ENCODE measurements around the gene AKAP5. TPM values are rescaled to one million over a fixed set of nuclear protein-coding genes. Genes with fewer than 3 reads are reported as not detected.

AKAP5 gene
- 3.9 TPM in 2 replicates for polyA plus RNA-seq (2013)

GRCh38 chr14:64465191-64465822 lies at the start of gene AKAP5:
AKAP5 (plus strand) TSS chr14:64465499; CDS start chr14:64468395, 2,896 bp downstream.
- H3K79me1 ChIP-seq (ENCODE audit: low read length), result peaks cover 5% of the 10 kb centered on the region
- no peak within 1 kb of the TSS for H2AK5ac ChIP-seq (ENCODE audit: low read length)
- no CpG with 5 or more reads among the region's 74 CpGs for WGBS (ENCODE audit: extremely low coverage, insufficient coverage, insufficient read length)
- H3K4me3 ChIP-seq (ENCODE audit: low read depth, low read length), result peak within 1 kb of the TSS; percentile 83
- H4K91ac ChIP-seq (ENCODE audit: low read depth, low read length), result peak within 1 kb of the TSS; percentile 61
- no peaks in the 10 kb centered on the region for H3K79me2 ChIP-seq (ENCODE audit: control insufficient read depth, insufficient read depth, low read length, poor library complexity)
- H2BK12ac ChIP-seq (ENCODE audit: low read length), result no peak within 1 kb of the TSS
- H3K18ac ChIP-seq (ENCODE audit: low read length), result peak within 1 kb of the TSS; percentile 84
- peak within 1 kb of the TSS; percentile 84 for H4K8ac ChIP-seq (ENCODE audit: low read depth, low read length)
- H3K27ac ChIP-seq (ENCODE audit: low read depth, low read length), result peak within 1 kb of the TSS; percentile 37
- peak within 1 kb of the TSS; percentile 71 for H2BK5ac ChIP-seq (ENCODE audit: low read depth, low read length, poor library complexity)
- H3K4ac ChIP-seq (ENCODE audit: low read depth, low read length), result peak within 1 kb of the TSS; percentile 73
- peak within 1 kb of the TSS; percentile 59 for H4K12ac ChIP-seq (ENCODE audit: low read depth, low read length)
- H3K4me1 ChIP-seq (ENCODE audit: control insufficient read depth in 1 of 2, insufficient read depth in 2 of 2, low read length in 2 of 2), result peaks cover 0 to 3% of the 10 kb centered on the region in 2 experiments
- H3K27me3 ChIP-seq (ENCODE audit: insufficient read depth, low read length), result no peaks in the 10 kb centered on the region
- H2BK120ac ChIP-seq (ENCODE audit: insufficient read depth, low read length, poor library complexity), result no peak within 1 kb of the TSS
- H3K9ac ChIP-seq (ENCODE audit: low read length), result peak within 1 kb of the TSS; percentile 71
- no peak within 1 kb of the TSS for H3K23ac ChIP-seq (ENCODE audit: low read length)
- H3K36me3 ChIP-seq (ENCODE audit: control insufficient read depth in 1 of 2, insufficient read depth in 2 of 2, low read length in 2 of 2), result peaks cover 0 to 2% of the 10 kb centered on the region in 2 experiments
- H3K9me3 ChIP-seq (ENCODE audit: insufficient read depth, low read depth, low read length), result no peaks in the 10 kb centered on the region
- DNase-seq, result peak; percentile 11 to 59
- peak within 1 kb of the TSS; percentile 86 for H3K14ac ChIP-seq (ENCODE audit: low read length)
- peak within 1 kb of the TSS; percentile 97 for H3K4me2 ChIP-seq (ENCODE audit: low read length)
- peak within 1 kb of the TSS; percentile 92 for H2AFZ ChIP-seq (ENCODE audit: insufficient read depth, low read length, poor library complexity)

- WGBS (ENCODE audit: extremely low coverage, insufficient coverage, insufficient read length), result no CpG with 5 or more reads among the region's 3 CpGs
- H2AFZ ChIP-seq (ENCODE audit: insufficient read depth, low read length, poor library complexity), result no peak overlapping the region
- no peak for DNase-seq
These were observed 48.9 kb upstream of the AKAP5 start for GRCh38 chr14:64416348-64416932.

GRCh38 chr14:64417055-64417770 lies 48.1 kb upstream of the AKAP5 start:
- Histone ChIP-seq H3K79me2 (ENCODE audit: control insufficient read depth, insufficient read depth, low read length, poor library complexity) (no peaks in the 10 kb centered on the region), H4K91ac (ENCODE audit: low read depth, low read length) (no peak overlapping the region), H3K23ac (ENCODE audit: low read length) (no peak overlapping the region), H3K27me3 (ENCODE audit: insufficient read depth, low read length) (no peaks in the 10 kb centered on the region), H2AFZ (ENCODE audit: insufficient read depth, low read length, poor library complexity) (no peak overlapping the region), H3K9me3 (ENCODE audit: insufficient read depth, low read depth, low read length) (no peaks in the 10 kb centered on the region), H3K4me3 (ENCODE audit: low read depth, low read length) (no peak overlapping the region), H4K8ac (ENCODE audit: low read depth, low read length) (no peak overlapping the region), H2BK12ac (ENCODE audit: low read length) (no peak overlapping the region), H2AK5ac (ENCODE audit: low read length) (no peak overlapping the region), H3K14ac (ENCODE audit: low read length) (no peak overlapping the region), H3K4me1 (ENCODE audit: control insufficient read depth in 1 of 2, insufficient read depth in 2 of 2, low read length in 2 of 2) (peaks cover 2 to 3% of the 10 kb centered on the region in 2 experiments), H3K4ac (ENCODE audit: low read depth, low read length) (no peak overlapping the region), H3K27ac (ENCODE audit: low read depth, low read length) (no peak overlapping the region), H3K4me2 (ENCODE audit: low read length) (no peak overlapping the region), H3K36me3 (ENCODE audit: control insufficient read depth in 1 of 2, insufficient read depth in 2 of 2, low read length in 2 of 2) (peaks cover 15 to 27% of the 10 kb centered on the region in 2 experiments), H4K12ac (ENCODE audit: low read depth, low read length) (no peak overlapping the region), H3K79me1 (ENCODE audit: low read length) (no peaks in the 10 kb centered on the region), H2BK5ac (ENCODE audit: low read depth, low read length, poor library complexity) (no peak overlapping the region), H3K18ac (ENCODE audit: low read length) (no peak overlapping the region), H3K9ac (ENCODE audit: low read length) (no peak overlapping the region), H2BK120ac (ENCODE audit: insufficient read depth, low read length, poor library complexity) (no peak overlapping the region)
- WGBS (ENCODE audit: extremely low coverage, insufficient coverage, insufficient read length), result no CpG with 5 or more reads among the region's 5 CpGs
- no peak for DNase-seq

More at GRCh38 chr14:64416348-64416932, 48.9 kb upstream of the AKAP5 start:
- Histone ChIP-seq H3K79me2 (ENCODE audit: control insufficient read depth, insufficient read depth, low read length, poor library complexity) (no peaks in the 10 kb centered on the region), H3K9me3 (ENCODE audit: insufficient read depth, low read depth, low read length) (no peaks in the 10 kb centered on the region), H4K8ac (ENCODE audit: low read depth, low read length) (no peak overlapping the region), H3K36me3 (ENCODE audit: control insufficient read depth in 1 of 2, insufficient read depth in 2 of 2, low read length in 2 of 2) (peaks cover 15 to 27% of the 10 kb centered on the region in 2 experiments), H3K79me1 (ENCODE audit: low read length) (no peaks in the 10 kb centered on the region), H2BK12ac (ENCODE audit: low read length) (no peak overlapping the region), H2AK5ac (ENCODE audit: low read length) (no peak overlapping the region), H3K27me3 (ENCODE audit: insufficient read depth, low read length) (no peaks in the 10 kb centered on the region), H2BK5ac (ENCODE audit: low read depth, low read length, poor library complexity) (no peak overlapping the region), H3K14ac (ENCODE audit: low read length) (no peak overlapping the region), H3K4me2 (ENCODE audit: low read length) (no peak overlapping the region), H3K23ac (ENCODE audit: low read length) (no peak overlapping the region), H4K12ac (ENCODE audit: low read depth, low read length) (no peak overlapping the region), H3K4me3 (ENCODE audit: low read depth, low read length) (no peak overlapping the region), H4K91ac (ENCODE audit: low read depth, low read length) (no peak overlapping the region), H3K27ac (ENCODE audit: low read depth, low read length) (no peak overlapping the region), H3K4ac (ENCODE audit: low read depth, low read length) (no peak overlapping the region), H3K9ac (ENCODE audit: low read length) (no peak overlapping the region), H3K18ac (ENCODE audit: low read length) (no peak overlapping the region), H2BK120ac (ENCODE audit: insufficient read depth, low read length, poor library complexity) (no peak overlapping the region), H3K4me1 (ENCODE audit: control insufficient read depth in 1 of 2, insufficient read depth in 2 of 2, low read length in 2 of 2) (peaks cover 2 to 3% of the 10 kb centered on the region in 2 experiments)

- Histone ChIP-seq H4K91ac (ENCODE audit: low read depth, low read length) (no peak overlapping the region), H3K4me2 (ENCODE audit: low read length) (no peak overlapping the region), H3K18ac (ENCODE audit: low read length) (no peak overlapping the region), H4K8ac (ENCODE audit: low read depth, low read length) (no peak overlapping the region), H3K23ac (ENCODE audit: low read length) (no peak overlapping the region), H3K4me1 (ENCODE audit: control insufficient read depth in 1 of 2, insufficient read depth in 2 of 2, low read length in 2 of 2) (peaks cover 2 to 3% of the 10 kb centered on the region in 2 experiments), H3K9me3 (ENCODE audit: insufficient read depth, low read depth, low read length) (no peaks in the 10 kb centered on the region), H3K4ac (ENCODE audit: low read depth, low read length) (no peak overlapping the region), H3K14ac (ENCODE audit: low read length) (no peak overlapping the region), H2AK5ac (ENCODE audit: low read length) (no peak overlapping the region), H3K4me3 (ENCODE audit: low read depth, low read length) (no peak overlapping the region), H3K9ac (ENCODE audit: low read length) (no peak overlapping the region), H3K79me1 (ENCODE audit: low read length) (no peaks in the 10 kb centered on the region), H2BK5ac (ENCODE audit: low read depth, low read length, poor library complexity) (no peak overlapping the region), H2AFZ (ENCODE audit: insufficient read depth, low read length, poor library complexity) (no peak overlapping the region), H2BK120ac (ENCODE audit: insufficient read depth, low read length, poor library complexity) (no peak overlapping the region), H3K79me2 (ENCODE audit: control insufficient read depth, insufficient read depth, low read length, poor library complexity) (no peaks in the 10 kb centered on the region), H3K27ac (ENCODE audit: low read depth, low read length) (no peak overlapping the region), H2BK12ac (ENCODE audit: low read length) (no peak overlapping the region), H4K12ac (ENCODE audit: low read depth, low read length) (no peak overlapping the region), H3K36me3 (ENCODE audit: control insufficient read depth in 1 of 2, insufficient read depth in 2 of 2, low read length in 2 of 2) (peaks cover 14 to 26% of the 10 kb centered on the region in 2 experiments), H3K27me3 (ENCODE audit: insufficient read depth, low read length) (no peaks in the 10 kb centered on the region)
- no CpG with 5 or more reads among the region's 7 CpGs for WGBS (ENCODE audit: extremely low coverage, insufficient coverage, insufficient read length)
- no peak for DNase-seq
These were observed 47.6 kb upstream of the AKAP5 start for GRCh38 chr14:64417771-64418125.

Measured in trophoblast cell (in vitro differentiated cells and primary cell).